HepG2 (cell line): ENCODE measurements around the gene PCSK2. TPM values are rescaled to one million over a fixed set of nuclear protein-coding genes. Genes with fewer than 3 reads are reported as not detected.

Experiments
- ATAC-seq: fragments of 200-7000 bp; cut with Tn5 transposase; 3 replicates; pipeline ENCODE4 v1.9.1; 2020; ENCODE audit warnings: mild to moderate bottlenecking, moderate library complexity
- BruUV-seq: library from RNA; stranded (reverse); fragments of 400-500 nt; replicated peaks from 2 replicates; lab custom pipeline; 2021; lab: Mats Ljungman, UMichigan
- CTCF ChIA-PET: fragments of 300-600 bp; formaldehyde crosslinking; extraction: SDS; loops from one replicate; lab custom pipeline; 2021; ENCODE audit warnings: low total read pairs, inconsistent platforms, low intra/inter-chr PET ratio; lab: Yijun Ruan, JAX
- POLR2A ChIA-PET: fragments of 350-600 bp; sonication (Branson Sonifier 250); formaldehyde crosslinking; loops from one replicate; lab custom pipeline; 2020; ENCODE audit warnings: antibody characterized with exemption, inconsistent platforms; lab: Yijun Ruan, JAX
- DNase-seq: peaks from one replicate; pipeline ENCODE4 v3.0.0-alpha.2; 2015; ENCODE audit warnings: low spot score
- FAIRE-seq: peaks from 3 replicates; lab custom pipeline; 2011; peaks lifted over from hg19 to GRCh38; lab: Jason Lieb, UNC
- H2AFZ ChIP-seq: one replicate; pipeline ENCODE4 v1.6.1; 2011; ENCODE audit warnings: low read length, inconsistent platforms
- H3K27ac ChIP-seq: fragments of 300-600 bp; 3 replicates; pipeline ENCODE4 v1.8.0; 2011; ENCODE audit warnings: mixed run types, mild to moderate bottlenecking, mixed read lengths, low read length, inconsistent platforms; ENCODE audit not compliant: insufficient read depth; ENCODE audit errors: extremely low read length
- H3K27me3 ChIP-seq, 2 experiments: fragments of 200-600 bp in 1 of 2; 2 replicates in 1 of 2; 3 replicates in 1 of 2; pipeline versions ENCODE4 v1.6.0 to v1.8.0; 2011; ENCODE audit warnings: low read length in 2 of 2, mild to moderate bottlenecking in 2 of 2, moderate library complexity in 2 of 2, inconsistent platforms in 1 of 2; ENCODE audit not compliant: insufficient read depth in 2 of 2, control insufficient read depth in 1 of 2
- H3K36me3 ChIP-seq, 2 experiments: fragments of 200-600 bp in 1 of 2; replicated peaks in 1 of 2; 2 replicates in 1 of 2; 3 replicates in 1 of 2; pipeline versions ENCODE4 v1.5.1 to v1.8.0; 2011; ENCODE audit warnings: low read length in 2 of 2, inconsistent platforms in 1 of 2; ENCODE audit not compliant: insufficient read depth in 2 of 2, control insufficient read depth in 1 of 2
- H3K4me1 ChIP-seq: 2 replicates; pipeline ENCODE4 v1.5.1; 2012; ENCODE audit warnings: low read length, inconsistent platforms; ENCODE audit not compliant: insufficient read depth
- H3K4me2 ChIP-seq: 2 replicates; pipeline ENCODE4 v1.6.0; 2011; ENCODE audit warnings: low read depth, low read length, inconsistent platforms
- H3K4me3 ChIP-seq, 3 experiments: fragments of 200-600 bp in 1 of 3; sonication (generic), shearing (Covaris generic) in 1 of 3; replicated peaks in 1 of 3; 2 replicates each; pipeline ENCODE4 v1.5.1; 2011 to 2016; ENCODE audit warnings: low read length in 3 of 3, inconsistent platforms in 2 of 3, low read depth in 2 of 3, mild to moderate bottlenecking in 2 of 3, control low read depth in 1 of 3, mixed read lengths in 1 of 3; ENCODE audit not compliant: insufficient read depth in 1 of 3
- H3K79me2 ChIP-seq: one replicate; pipeline ENCODE4 v1.6.1; 2011; ENCODE audit warnings: low read length, inconsistent platforms; ENCODE audit not compliant: insufficient read depth
- H3K9ac ChIP-seq: 2 replicates; pipeline ENCODE4 v1.6.0; 2011; ENCODE audit warnings: mild to moderate bottlenecking, low read depth, low read length, inconsistent platforms; ENCODE audit not compliant: insufficient read depth
- H3K9me3 ChIP-seq: 2 replicates; pipeline ENCODE4 v1.5.1; 2012; ENCODE audit warnings: mild to moderate bottlenecking, low read length
- H4K20me1 ChIP-seq: 2 replicates; pipeline ENCODE4 v1.6.0; 2011; ENCODE audit warnings: inconsistent platforms, mild to moderate bottlenecking, low read length, moderate library complexity; ENCODE audit not compliant: insufficient read depth
- TFE3 ChIP-seq: IDR thresholded peaks from 2 replicates; pipeline ENCODE4 v1.6.1; 2016
- ZNF781 ChIP-seq: sonication (generic); formaldehyde crosslinking; IDR thresholded peaks from 2 replicates; pipeline ENCODE4 v1.5.1; 2020; ENCODE audit warnings: borderline replicate concordance, mild to moderate bottlenecking, missing genetic modification reagents; ENCODE audit errors: not compliant biosample characterization
- WGBS: methylation state at CpG from one replicate; pipeline ENCODE4 v1.1.6; 2017; ENCODE audit warnings: low lambda C conversion rate; 5-methylcytosine and 5-hydroxymethylcytosine counted together
- in situ Hi-C: cut with HindIII; loops from 2 replicates; pipeline ENCODE4 v1.10.0; 2017; ENCODE audit warnings: low pct_unique_long_range_greater_than_20kb; ENCODE audit not compliant: extremely low pct_ligation_motif_present
- intact Hi-C: fragments of 100-400 bp; cut with micrococcal nuclease; formaldehyde crosslinking; loops from one replicate; pipeline ENCODE4 v1.10.0; 2022; ENCODE audit not compliant: unreplicated experiment
- polyA plus RNA-seq, 8 experiments: library from polyadenylated mRNA; depleted of rRNA in 3 of 8; stranded (reverse) in 7 of 8; unstranded in 1 of 8; fragments of >200 nt; fragmentation: Illumina TruSeq in 4 of 8; extraction: Trizol in 4 of 8; gene quantifications; 2 replicates each; pipeline versions ENCODE4 v1.2.1 to v1.2.3, GENCODE V29; 2011 to 2016; ENCODE audit warnings: low read depth in 4 of 8, missing spikeins in 1 of 8, mixed read lengths in 1 of 8; ENCODE audit not compliant: insufficient read depth in 1 of 8
- total RNA-seq, 5 experiments: library from RNA; depleted of rRNA; stranded (reverse); fragments of >200 nt; fragmentation: Illumina TruSeq; extraction: Trizol; gene quantifications; 2 replicates each; pipeline ENCODE4 v1.2.3, GENCODE V29; 2016; ENCODE audit warnings: low read depth in 1 of 5
- TF ChIP-seq, protein P1 (sequence below): sonication (generic); formaldehyde crosslinking; IDR thresholded peaks from 2 replicates; pipeline ENCODE4; 2020; ENCODE audit warnings: missing genetic modification reagents, mild to moderate bottlenecking, borderline replicate concordance

The PCSK2 gene
- total and polyA plus RNA-seq, 2 of the 13 experiments (the other 11 are each of a cell fraction or from before 2014, with no cell fraction given): not detected

DNA sequence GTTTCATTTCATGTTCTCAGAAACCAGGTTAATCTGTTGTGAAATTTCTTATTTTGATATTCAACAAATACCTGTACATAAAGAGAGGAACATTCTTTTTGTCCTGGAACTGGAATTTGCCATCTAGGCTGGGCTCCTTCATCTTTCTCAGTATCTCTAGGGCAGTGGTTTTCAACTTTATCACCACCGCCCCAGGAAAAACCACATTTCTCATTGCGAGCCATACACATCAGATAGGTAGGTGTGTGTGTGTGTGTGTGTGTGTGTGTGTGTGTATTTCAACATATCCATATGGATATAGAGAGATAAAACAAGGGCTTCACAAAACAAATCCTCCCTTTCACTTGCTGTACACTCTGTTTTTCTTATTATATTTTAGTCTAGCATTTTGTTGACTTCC is 280.2 kb downstream of the PCSK2 start:
- H3K9me3 ChIP-seq: no peaks in the 10 kb centered on the region
- no peak overlapping the region for H3K9ac ChIP-seq
- no peak for ATAC-seq
- no peak overlapping the region for H3K27ac ChIP-seq
- H3K79me2 ChIP-seq: no peaks in the 10 kb centered on the region
- no peak for DNase-seq
- H3K4me1 ChIP-seq: peaks cover 19% of the 10 kb centered on the region
- BruUV-seq: no TSS peak
- ChIA-PET POLR2A (no interaction called here), CTCF (no interaction called here)
- intact Hi-C loops: no loop called here
- no peaks in the 10 kb centered on the region for H3K36me3 ChIP-seq
- FAIRE-seq: no peak
- H3K4me2 ChIP-seq: no peak overlapping the region
- in situ Hi-C loops: loop anchor here (25.0 kb wide), 1 partner anchor 780 kb away; the partner anchor contains the start of gene ZNF133
- no peak overlapping the region for H3K4me3 ChIP-seq
- H2AFZ ChIP-seq: no peak overlapping the region
- 49% methylated on average over 2 of the region's 2 CpGs for WGBS
- TF ChIP-seq ZNF781 (CRISPR knock-in tag): no peak
- TF ChIP-seq, protein P1, sequence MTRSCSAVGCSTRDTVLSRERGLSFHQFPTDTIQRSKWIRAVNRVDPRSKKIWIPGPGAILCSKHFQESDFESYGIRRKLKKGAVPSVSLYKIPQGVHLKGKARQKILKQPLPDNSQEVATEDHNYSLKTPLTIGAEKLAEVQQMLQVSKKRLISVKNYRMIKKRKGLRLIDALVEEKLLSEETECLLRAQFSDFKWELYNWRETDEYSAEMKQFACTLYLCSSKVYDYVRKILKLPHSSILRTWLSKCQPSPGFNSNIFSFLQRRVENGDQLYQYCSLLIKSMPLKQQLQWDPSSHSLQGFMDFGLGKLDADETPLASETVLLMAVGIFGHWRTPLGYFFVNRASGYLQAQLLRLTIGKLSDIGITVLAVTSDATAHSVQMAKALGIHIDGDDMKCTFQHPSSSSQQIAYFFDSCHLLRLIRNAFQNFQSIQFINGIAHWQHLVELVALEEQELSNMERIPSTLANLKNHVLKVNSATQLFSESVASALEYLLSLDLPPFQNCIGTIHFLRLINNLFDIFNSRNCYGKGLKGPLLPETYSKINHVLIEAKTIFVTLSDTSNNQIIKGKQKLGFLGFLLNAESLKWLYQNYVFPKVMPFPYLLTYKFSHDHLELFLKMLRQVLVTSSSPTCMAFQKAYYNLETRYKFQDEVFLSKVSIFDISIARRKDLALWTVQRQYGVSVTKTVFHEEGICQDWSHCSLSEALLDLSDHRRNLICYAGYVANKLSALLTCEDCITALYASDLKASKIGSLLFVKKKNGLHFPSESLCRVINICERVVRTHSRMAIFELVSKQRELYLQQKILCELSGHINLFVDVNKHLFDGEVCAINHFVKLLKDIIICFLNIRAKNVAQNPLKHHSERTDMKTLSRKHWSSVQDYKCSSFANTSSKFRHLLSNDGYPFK: no peak
- no peak for TF ChIP-seq TFE3 (CRISPR knock-in tag)
- no peaks in the 10 kb centered on the region for H4K20me1 ChIP-seq
- peaks cover 1 to 64% of the 10 kb centered on the region in 2 experiments; a peak in 4 of 5 replicates for H3K27me3 ChIP-seq
